Measurements from ENCODE around the gene OVOL1.

The OVOL1 gene

DNA sequence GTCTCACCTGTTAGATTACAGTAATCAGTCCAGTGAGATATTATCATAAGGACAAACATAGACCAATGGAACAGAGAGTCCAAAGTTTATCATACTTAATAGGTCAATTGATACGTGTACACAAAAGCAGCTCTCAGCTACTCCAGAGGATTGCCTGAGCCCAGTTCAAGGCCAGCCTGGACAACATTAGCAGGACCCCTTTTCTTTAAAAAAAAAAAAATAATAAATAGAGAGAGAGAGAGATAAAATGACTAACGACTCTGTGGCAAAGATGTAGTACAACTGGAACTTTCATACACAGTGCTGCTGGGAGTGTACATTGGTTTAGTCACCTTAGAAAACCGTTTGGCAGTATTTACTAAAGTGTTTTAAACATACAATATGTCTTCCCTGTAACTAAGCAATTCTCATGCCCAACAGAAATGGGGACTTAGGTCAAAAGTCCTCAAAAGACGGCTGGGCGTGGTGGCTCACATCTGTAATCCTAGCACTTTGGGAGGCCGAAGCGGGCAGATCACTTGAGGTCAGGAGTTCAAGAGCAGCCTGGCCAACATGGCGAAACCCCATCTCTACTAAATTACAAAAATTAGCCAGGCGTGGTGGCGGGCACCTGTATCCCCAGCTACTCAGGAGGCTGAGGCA is 57.5 kb downstream of the OVOL1 start:
- H3K36me3 ChIP-seq (ENCODE audit: control insufficient read depth, insufficient read depth, low read length), result no peaks in the 10 kb centered on the region
- no peaks in the 10 kb centered on the region for H3K4me1 ChIP-seq (ENCODE audit: control insufficient read depth, insufficient read depth, low read length)
- no peak overlapping the region for H3K9ac ChIP-seq (ENCODE audit: low read length)
- H3K4me3 ChIP-seq (ENCODE audit: low read length), result no peak overlapping the region
- no peaks in the 10 kb centered on the region for H3K27me3 ChIP-seq (ENCODE audit: control insufficient read depth, insufficient read depth, low read length)
- no peak overlapping the region for H3K27ac ChIP-seq (ENCODE audit: low read depth, low read length)

All from rectal smooth muscle tissue (tissue), 1 donor.